Neural cell (in vitro differentiated cells): ENCODE results near the gene CCND3.

Experiments
- EP300 ChIP-seq: fragments of 450-650 bp; conservative IDR thresholded peaks from 2 replicates; pipeline ENCODE4 v1.6.1; 2014; ENCODE audit warnings: antibody characterized with exemption, mild to moderate bottlenecking, moderate library complexity; ENCODE audit not compliant: poor library complexity, severe bottlenecking
- EZH2 ChIP-seq: fragments of 200-600, 300-800 bp; shearing (Covaris generic), sonication (generic); IDR thresholded peaks from 2 replicates; pipeline ENCODE4 v1.6.1; 2014; ENCODE audit warnings: antibody characterized with exemption, low read length, borderline replicate concordance, mild to moderate bottlenecking; ENCODE audit not compliant: insufficient read depth, poor library complexity, severe bottlenecking
- POLR2AphosphoS5 ChIP-seq: IDR thresholded peaks from 2 replicates; pipeline ENCODE4 v1.6.1; 2012
- SMC3 ChIP-seq: fragments of 450-650 bp; conservative IDR thresholded peaks from 2 replicates; pipeline ENCODE4 v1.6.1; 2014; ENCODE audit warnings: antibody characterized with exemption, mild to moderate bottlenecking, moderate library complexity; ENCODE audit not compliant: poor library complexity
- TF ChIP-seq, protein P1 (sequence below): fragments of 450-650 bp; IDR thresholded peaks from 2 replicates; pipeline ENCODE4 v1.5.1; 2014; ENCODE audit warnings: antibody characterized with exemption, mild to moderate bottlenecking, moderate library complexity; ENCODE audit not compliant: poor library complexity, severe bottlenecking
- TF ChIP-seq, protein P2 (sequence below): IDR thresholded peaks from 2 replicates; pipeline ENCODE4 v1.6.1; 2012; ENCODE audit warnings: borderline replicate concordance

DNA sequence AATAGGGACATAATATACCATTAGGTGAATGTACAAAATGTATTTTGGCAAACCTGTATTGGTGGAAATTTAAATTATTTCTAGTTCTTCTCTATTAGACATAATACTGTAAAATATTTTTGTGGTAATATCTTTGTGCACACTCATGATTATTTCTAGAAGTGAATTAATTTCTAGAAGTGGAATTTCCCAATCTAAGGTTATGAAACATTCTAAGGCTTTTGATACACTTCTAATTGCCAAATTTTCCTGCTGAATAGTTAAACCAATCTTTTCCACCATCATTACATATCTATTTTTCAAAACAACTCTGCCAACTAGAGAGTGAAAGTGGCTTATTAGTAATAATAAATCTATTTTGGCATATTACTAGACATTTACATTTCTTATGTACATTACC, 1.8 kb upstream of the CCND3 start:
- TF ChIP-seq, protein P1, sequence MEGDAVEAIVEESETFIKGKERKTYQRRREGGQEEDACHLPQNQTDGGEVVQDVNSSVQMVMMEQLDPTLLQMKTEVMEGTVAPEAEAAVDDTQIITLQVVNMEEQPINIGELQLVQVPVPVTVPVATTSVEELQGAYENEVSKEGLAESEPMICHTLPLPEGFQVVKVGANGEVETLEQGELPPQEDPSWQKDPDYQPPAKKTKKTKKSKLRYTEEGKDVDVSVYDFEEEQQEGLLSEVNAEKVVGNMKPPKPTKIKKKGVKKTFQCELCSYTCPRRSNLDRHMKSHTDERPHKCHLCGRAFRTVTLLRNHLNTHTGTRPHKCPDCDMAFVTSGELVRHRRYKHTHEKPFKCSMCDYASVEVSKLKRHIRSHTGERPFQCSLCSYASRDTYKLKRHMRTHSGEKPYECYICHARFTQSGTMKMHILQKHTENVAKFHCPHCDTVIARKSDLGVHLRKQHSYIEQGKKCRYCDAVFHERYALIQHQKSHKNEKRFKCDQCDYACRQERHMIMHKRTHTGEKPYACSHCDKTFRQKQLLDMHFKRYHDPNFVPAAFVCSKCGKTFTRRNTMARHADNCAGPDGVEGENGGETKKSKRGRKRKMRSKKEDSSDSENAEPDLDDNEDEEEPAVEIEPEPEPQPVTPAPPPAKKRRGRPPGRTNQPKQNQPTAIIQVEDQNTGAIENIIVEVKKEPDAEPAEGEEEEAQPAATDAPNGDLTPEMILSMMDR = no peak
- TF ChIP-seq POLR2AphosphoS5 (no peak), SMC3 (no peak), EP300 (no peak), EZH2 (no peak)
- TF ChIP-seq, protein P2, sequence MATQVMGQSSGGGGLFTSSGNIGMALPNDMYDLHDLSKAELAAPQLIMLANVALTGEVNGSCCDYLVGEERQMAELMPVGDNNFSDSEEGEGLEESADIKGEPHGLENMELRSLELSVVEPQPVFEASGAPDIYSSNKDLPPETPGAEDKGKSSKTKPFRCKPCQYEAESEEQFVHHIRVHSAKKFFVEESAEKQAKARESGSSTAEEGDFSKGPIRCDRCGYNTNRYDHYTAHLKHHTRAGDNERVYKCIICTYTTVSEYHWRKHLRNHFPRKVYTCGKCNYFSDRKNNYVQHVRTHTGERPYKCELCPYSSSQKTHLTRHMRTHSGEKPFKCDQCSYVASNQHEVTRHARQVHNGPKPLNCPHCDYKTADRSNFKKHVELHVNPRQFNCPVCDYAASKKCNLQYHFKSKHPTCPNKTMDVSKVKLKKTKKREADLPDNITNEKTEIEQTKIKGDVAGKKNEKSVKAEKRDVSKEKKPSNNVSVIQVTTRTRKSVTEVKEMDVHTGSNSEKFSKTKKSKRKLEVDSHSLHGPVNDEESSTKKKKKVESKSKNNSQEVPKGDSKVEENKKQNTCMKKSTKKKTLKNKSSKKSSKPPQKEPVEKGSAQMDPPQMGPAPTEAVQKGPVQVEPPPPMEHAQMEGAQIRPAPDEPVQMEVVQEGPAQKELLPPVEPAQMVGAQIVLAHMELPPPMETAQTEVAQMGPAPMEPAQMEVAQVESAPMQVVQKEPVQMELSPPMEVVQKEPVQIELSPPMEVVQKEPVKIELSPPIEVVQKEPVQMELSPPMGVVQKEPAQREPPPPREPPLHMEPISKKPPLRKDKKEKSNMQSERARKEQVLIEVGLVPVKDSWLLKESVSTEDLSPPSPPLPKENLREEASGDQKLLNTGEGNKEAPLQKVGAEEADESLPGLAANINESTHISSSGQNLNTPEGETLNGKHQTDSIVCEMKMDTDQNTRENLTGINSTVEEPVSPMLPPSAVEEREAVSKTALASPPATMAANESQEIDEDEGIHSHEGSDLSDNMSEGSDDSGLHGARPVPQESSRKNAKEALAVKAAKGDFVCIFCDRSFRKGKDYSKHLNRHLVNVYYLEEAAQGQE = no peak
